Measurements from ENCODE around the gene SH2D1A. TPM values are rescaled to one million over a fixed set of nuclear protein-coding genes. Genes with fewer than 3 reads are reported as not detected.
"Not testable (repeated sequence)": the region's sequence is repeated elsewhere in the genome, so short reads cannot be mapped to it uniquely, and the experiment has no call there.

Gene SH2D1A
- total RNA-seq, 1 donor: 5.9 TPM

- no peak for DNase-seq (ENCODE audit: low read depth in 2 of 3, low spot score in 2 of 3)
These were observed 2.6 kb downstream of the SH2D1A start for GRCh38 chrX:124348885-124349453.

GRCh38 chrX:124354648-124355047, 8.3 kb downstream of the SH2D1A start:
- DNase-seq (ENCODE audit: low read depth in 2 of 3, low spot score in 2 of 3): no peak

GRCh38 chrX:124358800-124359383, 12.5 kb downstream of the SH2D1A start:
- no peak for DNase-seq (ENCODE audit: low read depth in 2 of 3, low spot score in 2 of 3)

- DNase-seq (ENCODE audit: low read depth in 2 of 3, low spot score in 2 of 3): no peak
These were observed 15.7 kb downstream of the SH2D1A start for GRCh38 chrX:124362072-124362471.

GRCh38 chrX:124362761-124363160, 16.4 kb downstream of the SH2D1A start:
- no peak for DNase-seq (ENCODE audit: low read depth in 2 of 3, low spot score in 2 of 3)

- DNase-seq (ENCODE audit: low read depth in 2 of 3, low spot score in 2 of 3): no peak
These were observed 23.4 kb downstream of the SH2D1A start for GRCh38 chrX:124369722-124370121.

- DNase-seq (ENCODE audit: low read depth in 2 of 3, low spot score in 2 of 3): no peak
These were observed 27.0 kb downstream of the SH2D1A start for GRCh38 chrX:124373348-124373747.

GRCh38 chrX:124378643-124379042, 32.3 kb downstream of the SH2D1A start:
- peak in 2 of 3 donors; percentile 24 to 37 for DNase-seq (ENCODE audit: low read depth in 2 of 3, low spot score in 2 of 3)

- peak in 1 of 3 donors; percentile 60 for DNase-seq (ENCODE audit: low read depth in 2 of 3, low spot score in 2 of 3)
These were observed 37.0 kb downstream of the SH2D1A start for GRCh38 chrX:124383354-124383753.

- DNase-seq (ENCODE audit: low read depth in 2 of 3, low spot score in 2 of 3): no peak
These were observed 40.0 kb downstream of the SH2D1A start for GRCh38 chrX:124386401-124386800.

GRCh38 chrX:124388562-124388961, 42.2 kb downstream of the SH2D1A start:
- peak; percentile 40 to 72 (median 45) for DNase-seq (ENCODE audit: low read depth in 2 of 3, low spot score in 2 of 3)

GRCh38 chrX:124392794-124393193, 46.4 kb downstream of the SH2D1A start:
- DNase-seq (ENCODE audit: low read depth in 2 of 3, low spot score in 2 of 3): no peak

GRCh38 chrX:124393238-124393637, 46.9 kb downstream of the SH2D1A start:
- DNase-seq (ENCODE audit: low read depth in 2 of 3, low spot score in 2 of 3): no peak

GRCh38 chrX:124393659-124394058, 47.3 kb downstream of the SH2D1A start:
- DNase-seq (ENCODE audit: low read depth in 2 of 3, low spot score in 2 of 3): no peak

GRCh38 chrX:124395145-124395880, 49.0 kb downstream of the SH2D1A start:
- DNase-seq (ENCODE audit: low read depth in 2 of 3, low spot score in 2 of 3): peak in 1 of 3 donors; percentile 9

GRCh38 chrX:124401696-124402095, 55.3 kb downstream of the SH2D1A start:
- DNase-seq (ENCODE audit: low read depth in 2 of 3, low spot score in 2 of 3): no peak

GRCh38 chrX:124405868-124406267, 59.5 kb downstream of the SH2D1A start:
- no peak for DNase-seq (ENCODE audit: low read depth in 2 of 3, low spot score in 2 of 3)

- peak; percentile 22 to 81 (median 45) for DNase-seq (ENCODE audit: low read depth in 2 of 3, low spot score in 2 of 3)
These were observed 60.1 kb downstream of the SH2D1A start for GRCh38 chrX:124406294-124407014.

GRCh38 chrX:124407226-124407625, 60.9 kb downstream of the SH2D1A start:
- no peak for DNase-seq (ENCODE audit: low read depth in 2 of 3, low spot score in 2 of 3)

- DNase-seq (ENCODE audit: low read depth in 2 of 3, low spot score in 2 of 3): not testable (repeated sequence)
These were observed 62.0 kb downstream of the SH2D1A start for GRCh38 chrX:124408380-124408779.

- no peak for DNase-seq (ENCODE audit: low read depth in 2 of 3, low spot score in 2 of 3)
These were observed 66.9 kb downstream of the SH2D1A start for GRCh38 chrX:124413244-124413643.

Measured in hematopoietic multipotent progenitor cell (in vitro differentiated cells).